Colon (tissue), 2 donors: ENCODE results near the gene RPGRIP1L.
"Not testable (repeated sequence)": the region's sequence is repeated elsewhere in the genome, so short reads cannot be mapped to it uniquely, and the experiment has no call there.

ENCODE experiments used
- FAIRE-seq: peaks from 2 replicates; lab custom pipeline; 2012; peaks lifted over from hg19 to GRCh38; lab: Jason Lieb, UNC
- donor health status: control.
- donor health status: control.

Gene RPGRIP1L

GRCh38 chr16:53712065-53712464, 8.4 kb upstream of the RPGRIP1L start:
- no peak for FAIRE-seq

- peak; percentile 5 for FAIRE-seq
Measured at GRCh38 chr16:53711390-53711789, 7.7 kb upstream of the RPGRIP1L start.

GRCh38 chr16:53708490-53708889, 4.8 kb upstream of the RPGRIP1L start:
- no peak for FAIRE-seq

GRCh38 chr16:53707671-53708070, 4.0 kb upstream of the RPGRIP1L start:
- no peak for FAIRE-seq

GRCh38 chr16:53704445-53704813, 770 bp upstream of the RPGRIP1L start:
- no peak for FAIRE-seq

- not testable (repeated sequence) for FAIRE-seq
Measured at GRCh38 chr16:53698271-53698670, 5.4 kb downstream of the RPGRIP1L start.

GRCh38 chr16:53695070-53695469, 8.6 kb downstream of the RPGRIP1L start:
- FAIRE-seq: no peak

GRCh38 chr16:53693320-53693719, 10.3 kb downstream of the RPGRIP1L start:
- FAIRE-seq: no peak

GRCh38 chr16:53692146-53692545, 11.5 kb downstream of the RPGRIP1L start:
- FAIRE-seq: no peak

- no peak for FAIRE-seq
Measured at GRCh38 chr16:53690771-53691170, 12.9 kb downstream of the RPGRIP1L start.

- no peak for FAIRE-seq
Measured at GRCh38 chr16:53689636-53690035, 14.0 kb downstream of the RPGRIP1L start.

GRCh38 chr16:53686710-53687109, 16.9 kb downstream of the RPGRIP1L start:
- FAIRE-seq: no peak

- not testable (repeated sequence) for FAIRE-seq
Measured at GRCh38 chr16:53685334-53685733, 18.3 kb downstream of the RPGRIP1L start.

- FAIRE-seq: no peak
Measured at GRCh38 chr16:53681354-53681753, 22.3 kb downstream of the RPGRIP1L start.

- FAIRE-seq: no peak
Measured at GRCh38 chr16:53680756-53681155, 22.9 kb downstream of the RPGRIP1L start.

- no peak for FAIRE-seq
Measured at GRCh38 chr16:53678756-53679343, 24.8 kb downstream of the RPGRIP1L start.

GRCh38 chr16:53678155-53678554, 25.5 kb downstream of the RPGRIP1L start:
- no peak for FAIRE-seq

- FAIRE-seq: no peak
Measured at GRCh38 chr16:53673189-53673588, 30.5 kb downstream of the RPGRIP1L start.

GRCh38 chr16:53672461-53672860, 31.2 kb downstream of the RPGRIP1L start:
- no peak for FAIRE-seq

GRCh38 chr16:53668869-53669268, 34.8 kb downstream of the RPGRIP1L start:
- no peak for FAIRE-seq

GRCh38 chr16:53666786-53667415, 36.8 kb downstream of the RPGRIP1L start:
- FAIRE-seq: no peak

- FAIRE-seq: no peak
Measured at GRCh38 chr16:53664724-53665345, 38.8 kb downstream of the RPGRIP1L start.

GRCh38 chr16:53662072-53662471, 41.6 kb downstream of the RPGRIP1L start:
- no peak for FAIRE-seq

- FAIRE-seq: no peak
Measured at GRCh38 chr16:53654946-53655345, 48.7 kb downstream of the RPGRIP1L start.
